Activated CD8-positive, alpha-beta memory T cell treated with anti-CD3 and anti-CD28 coated beads, Interleukin-2, amount 50 U/mL, for 1 hour (primary cell): ENCODE measurements around the gene RHBDF1.

Experiments used
- DNase-seq: peaks from one replicate; pipeline ENCODE4 v3.0.0-alpha.2; 2020; ENCODE audit errors: extremely low read depth

The RHBDF1 gene

DNA sequence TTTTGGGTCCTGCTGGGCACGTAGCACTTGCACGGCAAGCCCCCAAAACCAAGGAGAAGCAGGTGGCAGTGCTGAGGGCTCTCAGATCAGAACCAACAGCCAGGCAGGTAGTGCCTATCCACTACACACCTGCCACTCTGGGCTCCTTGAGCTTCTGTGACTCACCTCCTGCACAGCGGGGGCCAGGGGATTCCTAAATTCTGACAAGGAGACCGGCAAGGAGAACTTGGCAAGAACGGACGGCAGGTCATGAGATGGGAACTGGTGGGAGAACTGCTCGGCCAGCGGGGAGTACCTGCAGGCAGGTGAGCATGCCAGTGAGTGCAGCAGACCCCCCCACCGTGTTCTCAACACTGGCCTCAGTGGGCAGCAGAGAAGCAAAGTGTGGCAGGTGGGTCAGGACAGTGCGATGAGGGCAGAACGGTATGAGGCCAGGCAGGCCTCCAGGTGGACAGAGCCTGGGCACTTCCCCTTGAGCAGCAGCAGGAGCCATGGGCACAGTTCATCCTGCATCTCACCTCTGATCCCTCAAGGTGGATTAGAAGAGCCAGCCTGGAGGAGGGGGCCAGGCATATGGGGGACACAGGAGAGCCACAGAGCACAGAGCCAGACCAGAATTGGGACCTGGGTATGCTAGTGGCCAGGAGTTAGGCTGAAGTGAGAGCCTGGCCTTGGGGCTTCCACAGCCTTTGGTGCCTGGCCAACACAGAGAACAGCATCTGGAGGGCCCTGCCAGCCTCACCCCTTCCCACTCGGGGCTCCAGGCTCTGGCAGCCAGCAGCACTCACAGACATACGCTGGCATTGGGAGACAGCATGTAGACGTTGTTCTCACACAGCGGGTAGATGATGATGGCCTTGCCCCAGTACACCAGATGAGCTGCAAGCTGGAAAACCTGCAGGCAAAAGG is 20.3 kb upstream of the RHBDF1 start:
- no peak for DNase-seq

DNA sequence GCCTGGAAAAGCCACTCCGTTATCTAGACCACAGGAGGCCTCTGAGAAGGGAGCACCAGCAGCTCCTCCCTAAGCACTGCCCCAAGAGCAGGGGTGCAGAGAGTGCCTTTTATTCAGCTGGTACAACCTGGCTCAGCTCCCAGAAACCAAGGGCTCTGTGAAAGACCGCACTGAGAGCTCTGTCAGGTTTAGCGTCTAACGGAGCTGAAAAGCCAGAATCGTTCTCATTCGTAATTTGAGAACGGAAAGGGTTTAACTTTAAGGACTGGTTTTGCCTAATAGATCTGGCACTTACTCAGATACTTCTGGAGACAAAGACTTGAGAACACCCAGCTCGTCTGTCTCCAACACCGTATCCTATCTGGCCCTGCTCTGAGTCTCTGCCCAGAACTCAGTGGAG is 19.1 kb upstream of the RHBDF1 start:
- no peak for DNase-seq

- DNase-seq = no peak
Observed at GRCh38 chr16:89391-90302, 17.2 kb upstream of the RHBDF1 start.

- no peak for DNase-seq
Observed at GRCh38 chr16:88613-89012, 16.2 kb upstream of the RHBDF1 start.

- DNase-seq = no peak
Observed at GRCh38 chr16:86483-86952, 14.1 kb upstream of the RHBDF1 start.

DNA sequence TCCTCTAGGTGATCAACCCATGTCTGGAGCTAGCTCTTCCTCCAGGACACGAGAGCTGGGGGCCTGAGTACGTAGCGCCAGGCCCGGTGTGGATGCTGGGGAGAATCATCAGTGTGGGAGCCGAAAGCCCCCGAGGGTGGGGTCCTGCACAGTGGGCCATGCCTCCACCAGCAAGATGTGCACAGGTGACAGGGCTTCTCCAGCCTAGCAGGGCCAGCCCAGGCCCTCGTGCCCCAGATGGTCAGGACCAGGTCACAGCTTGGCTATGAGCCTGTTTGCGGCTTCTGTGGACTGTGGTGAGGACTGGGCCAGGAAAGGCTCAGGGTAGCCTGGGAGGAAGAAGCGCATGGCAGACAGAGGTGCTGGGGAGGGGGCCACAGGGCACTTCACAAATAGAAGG is 13.4 kb upstream of the RHBDF1 start:
- no peak for DNase-seq

GRCh38 chr16:85407-85782 is 13.0 kb upstream of the RHBDF1 start:
- DNase-seq = no peak

GRCh38 chr16:84718-85406 is 12.4 kb upstream of the RHBDF1 start:
- no peak for DNase-seq

DNA sequence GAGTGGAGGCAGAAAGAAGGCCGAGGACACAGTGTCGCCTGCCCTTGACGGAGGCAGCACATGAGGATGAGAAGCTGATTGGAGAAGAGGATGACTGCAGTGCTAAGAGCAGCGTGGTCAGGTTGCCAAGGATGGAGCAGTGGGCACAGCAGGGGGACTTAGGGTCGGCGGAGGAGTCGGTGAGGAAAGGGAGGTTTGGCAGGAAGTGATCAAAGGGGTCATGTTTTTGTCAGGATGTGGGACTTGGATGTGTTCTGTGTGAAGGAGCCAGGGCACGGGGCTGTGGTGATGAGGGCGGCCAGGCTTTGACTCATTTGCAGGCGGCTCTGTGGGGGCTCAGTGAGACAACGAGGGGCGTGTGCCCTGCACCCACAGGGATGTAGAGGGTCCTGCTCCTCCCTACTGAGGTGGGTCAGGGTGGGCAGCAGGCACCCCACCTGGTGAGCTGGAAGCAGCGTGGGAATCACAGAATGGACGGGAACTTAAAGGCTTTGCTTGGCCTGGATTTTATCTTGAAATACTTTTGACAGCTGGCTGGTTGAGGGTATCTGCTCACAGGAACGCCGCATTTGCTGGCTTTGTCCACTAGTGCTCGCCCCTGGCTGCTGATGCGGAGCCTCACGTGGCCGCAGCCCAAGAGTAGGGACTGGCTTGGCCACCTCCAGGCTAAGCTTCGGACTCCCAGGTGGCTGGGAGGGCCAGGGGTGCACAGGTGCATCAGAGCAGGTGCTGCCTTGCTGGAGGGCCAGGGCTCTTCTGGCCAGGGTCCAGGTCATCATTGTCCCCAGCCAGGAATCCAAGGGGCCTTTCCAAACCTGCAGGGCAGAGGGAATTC is 11.6 kb upstream of the RHBDF1 start:
- no peak for DNase-seq

DNA sequence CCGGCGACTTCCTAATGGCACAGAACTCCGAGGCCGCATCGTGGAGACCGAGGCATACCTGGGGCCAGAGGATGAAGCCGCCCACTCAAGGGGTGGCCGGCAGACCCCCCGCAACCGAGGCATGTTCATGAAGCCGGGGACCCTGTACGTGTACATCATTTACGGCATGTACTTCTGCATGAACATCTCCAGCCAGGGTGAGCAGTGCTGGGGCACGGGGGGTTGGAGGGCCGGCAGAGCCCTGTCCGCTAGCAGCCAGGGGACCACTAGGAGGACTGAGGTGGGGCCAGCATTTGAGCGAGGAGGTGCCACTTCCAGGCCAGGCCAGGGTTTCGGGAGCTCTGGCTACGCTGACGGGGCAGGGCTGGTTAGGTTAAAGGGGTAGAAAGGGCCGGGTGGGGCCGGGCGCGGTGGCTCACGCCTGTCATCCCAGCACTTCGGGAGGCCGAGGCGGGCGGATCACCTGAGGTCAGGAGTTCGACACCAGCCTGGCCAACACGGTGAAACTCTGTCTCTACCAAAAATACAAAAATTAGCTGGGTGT is 10.7 kb upstream of the RHBDF1 start:
- no peak for DNase-seq

GRCh38 chr16:79151-80054 is 7.0 kb upstream of the RHBDF1 start:
- DNase-seq = no peak

- no peak for DNase-seq
Observed at GRCh38 chr16:78444-79150, 6.2 kb upstream of the RHBDF1 start.

DNA sequence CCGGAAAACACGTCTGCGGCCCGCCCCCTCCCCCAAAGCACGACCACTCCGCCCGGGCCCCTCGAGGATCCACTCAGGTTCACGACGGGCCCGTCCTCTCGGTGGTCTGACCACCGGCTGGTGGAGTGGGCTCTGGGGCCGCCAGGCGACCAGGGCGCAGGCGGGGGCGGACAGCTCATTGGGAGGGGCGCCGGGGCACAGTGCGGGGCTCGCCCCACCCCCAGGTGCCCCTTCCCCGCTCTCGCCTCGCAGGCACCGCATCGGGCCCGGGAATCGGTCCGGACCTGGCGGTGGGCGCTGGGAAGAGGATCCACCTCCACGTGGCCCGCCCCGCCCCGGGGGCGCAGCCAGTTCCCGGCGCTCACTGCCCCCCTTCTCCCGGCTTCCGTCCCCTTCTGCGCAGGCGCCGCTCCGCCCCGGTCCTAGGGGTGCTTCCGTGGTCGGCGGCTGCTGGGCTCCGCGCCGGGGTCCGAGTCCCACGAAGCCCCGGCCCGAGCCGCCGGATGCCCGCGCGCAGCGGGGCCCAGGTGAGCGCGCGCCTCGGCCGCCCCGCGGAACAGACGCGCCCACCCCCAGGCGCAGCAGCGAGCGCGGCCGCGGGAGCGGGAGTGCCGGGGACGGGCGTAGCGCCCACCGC is 5.5 kb upstream of the RHBDF1 start, which contains the start of gene MPG:
MPG (plus strand) TSS at position 419 of the 637 bp plus-strand sequence; CDS start at position 504, 85 bp downstream.
- DNase-seq = no peak

DNA sequence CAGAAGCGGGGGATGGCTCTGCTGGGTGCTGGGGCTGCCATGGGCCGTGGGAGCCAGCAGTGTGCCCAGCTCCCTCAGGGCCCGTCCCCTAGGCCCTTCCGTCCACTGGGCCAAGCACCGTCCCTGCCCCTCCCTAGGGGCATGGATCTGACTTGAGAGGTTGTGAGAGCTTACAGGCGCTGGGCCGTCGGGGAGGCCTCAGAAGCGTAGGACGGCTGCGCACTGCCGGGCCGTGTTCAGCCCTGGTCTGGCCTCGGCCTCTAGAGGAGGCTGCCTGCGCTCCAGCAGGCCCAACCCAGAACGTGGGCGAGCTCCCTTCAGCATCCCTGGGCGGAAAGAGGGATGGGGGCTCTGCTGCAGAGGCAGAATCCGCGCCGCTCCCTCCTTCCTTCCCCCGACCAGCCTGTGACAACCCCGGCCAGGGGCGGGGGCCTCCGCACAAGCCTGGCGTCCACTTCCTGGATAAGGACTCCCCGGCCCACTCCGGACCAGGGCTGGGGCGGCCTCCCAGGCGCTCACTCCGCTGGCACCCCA is 4.9 kb upstream of the RHBDF1 start:
- DNase-seq = no peak

- no peak for DNase-seq
Observed at GRCh38 chr16:76535-77272, 4.3 kb upstream of the RHBDF1 start.

DNA sequence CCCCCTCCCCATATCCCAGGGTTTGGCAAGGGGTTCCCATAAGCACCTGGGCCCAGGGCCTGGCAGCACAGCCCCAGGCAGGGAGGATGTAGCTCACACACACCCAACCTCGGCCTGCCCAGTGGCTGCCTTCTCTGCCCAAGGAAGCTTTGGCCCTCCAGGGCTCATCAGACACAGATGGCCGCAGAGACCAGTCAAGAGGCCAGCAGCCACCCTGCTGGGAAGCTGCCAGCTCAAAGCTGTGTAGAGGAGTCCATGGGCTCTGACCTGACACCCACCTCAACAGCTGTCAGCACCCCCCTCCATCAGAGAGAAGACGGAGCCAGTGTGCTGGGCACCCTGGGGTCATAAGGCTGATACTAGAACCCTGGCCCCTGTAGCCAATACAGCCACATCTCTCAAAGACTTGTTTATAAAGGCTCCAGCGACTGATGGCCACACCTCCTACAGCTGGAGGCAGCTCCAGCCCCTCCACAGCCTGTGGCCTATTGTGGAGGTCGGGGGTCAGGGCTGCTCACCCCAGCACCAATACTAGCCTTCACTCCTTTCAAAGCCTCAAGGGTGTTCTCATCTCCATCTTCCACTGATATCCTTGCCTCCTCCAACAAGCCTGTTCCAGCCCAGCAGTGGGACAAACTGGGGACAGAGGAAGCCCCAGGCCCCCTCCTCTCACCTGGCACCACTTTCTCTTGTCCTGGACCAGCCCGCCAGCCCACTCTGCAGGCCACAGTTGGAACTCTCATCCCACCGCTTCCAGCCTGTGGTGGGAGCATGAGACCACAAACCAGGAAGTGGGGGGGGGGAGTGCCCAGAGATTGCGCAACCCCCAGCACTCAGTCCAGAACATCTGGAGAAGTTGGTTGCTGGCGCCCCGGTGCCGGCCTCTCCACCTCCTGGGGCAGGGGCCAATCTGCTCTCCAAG is 3.4 kb upstream of the RHBDF1 start:
- no peak for DNase-seq
